Transverse colon (tissue), 4 donors: Measurements from ENCODE around the gene TOLLIP.

Experiments used
- POLR2A ChIP-seq: fragments of 450-650 bp; IDR thresholded peaks from one replicate; pipeline ENCODE4 v1.6.1; 2016; ENCODE audit warnings: antibody characterized with exemption, mild to moderate bottlenecking, moderate library complexity
- POLR2AphosphoS5 ChIP-seq, 3 donors: sonication (generic); formaldehyde crosslinking; IDR thresholded peaks; one replicate each; pipeline ENCODE4 v1.6.1; 2016; ENCODE audit warnings: antibody characterized with exemption in 3 of 3
- TF ChIP-seq, protein P1 (sequence below), 5 experiments: fragments of 200-600 bp in 3 of 5; fragments of 450-650 bp in 2 of 5; sonication (generic) in 3 of 5; IDR thresholded peaks; 1 replicate in 2 of 5; 2 replicates in 3 of 5; pipeline ENCODE4 v1.5.1; 2016 to 2017; ENCODE audit warnings: antibody characterized with exemption in 5 of 5, inconsistent platforms in 3 of 5, mild to moderate bottlenecking in 2 of 5, moderate library complexity in 1 of 5

DNA sequence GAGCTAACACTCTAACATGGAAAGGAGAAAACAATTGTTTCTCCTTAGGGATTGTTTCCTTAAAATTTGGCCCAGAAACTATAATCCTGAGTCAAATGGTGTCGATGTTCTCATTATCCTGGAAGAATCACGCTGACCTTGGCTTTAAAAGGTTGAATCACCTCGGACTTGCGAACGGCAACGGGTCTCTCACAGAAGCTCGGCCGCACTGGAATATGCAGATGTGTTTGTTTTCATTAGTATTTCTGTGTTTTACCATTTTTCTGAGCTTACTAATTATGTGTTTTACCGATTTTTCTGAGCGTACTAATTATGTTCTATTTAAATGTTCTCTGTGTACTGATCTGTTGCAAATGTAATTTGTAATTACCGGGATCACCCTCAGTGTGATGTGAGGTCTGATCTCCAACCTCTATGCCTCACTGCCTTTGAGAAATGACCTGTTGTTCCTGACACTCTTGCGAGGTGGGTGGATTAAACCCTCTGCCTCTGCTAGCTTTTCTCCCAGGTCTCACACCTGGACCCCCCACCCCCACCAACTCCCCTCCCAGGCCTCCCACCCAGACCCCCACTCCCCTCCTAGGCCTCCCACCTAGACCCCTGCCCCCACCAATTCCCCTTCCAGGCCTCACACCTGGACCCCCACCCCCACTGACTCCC, 42.0 kb upstream of the TOLLIP start:
- TF ChIP-seq, protein P1, sequence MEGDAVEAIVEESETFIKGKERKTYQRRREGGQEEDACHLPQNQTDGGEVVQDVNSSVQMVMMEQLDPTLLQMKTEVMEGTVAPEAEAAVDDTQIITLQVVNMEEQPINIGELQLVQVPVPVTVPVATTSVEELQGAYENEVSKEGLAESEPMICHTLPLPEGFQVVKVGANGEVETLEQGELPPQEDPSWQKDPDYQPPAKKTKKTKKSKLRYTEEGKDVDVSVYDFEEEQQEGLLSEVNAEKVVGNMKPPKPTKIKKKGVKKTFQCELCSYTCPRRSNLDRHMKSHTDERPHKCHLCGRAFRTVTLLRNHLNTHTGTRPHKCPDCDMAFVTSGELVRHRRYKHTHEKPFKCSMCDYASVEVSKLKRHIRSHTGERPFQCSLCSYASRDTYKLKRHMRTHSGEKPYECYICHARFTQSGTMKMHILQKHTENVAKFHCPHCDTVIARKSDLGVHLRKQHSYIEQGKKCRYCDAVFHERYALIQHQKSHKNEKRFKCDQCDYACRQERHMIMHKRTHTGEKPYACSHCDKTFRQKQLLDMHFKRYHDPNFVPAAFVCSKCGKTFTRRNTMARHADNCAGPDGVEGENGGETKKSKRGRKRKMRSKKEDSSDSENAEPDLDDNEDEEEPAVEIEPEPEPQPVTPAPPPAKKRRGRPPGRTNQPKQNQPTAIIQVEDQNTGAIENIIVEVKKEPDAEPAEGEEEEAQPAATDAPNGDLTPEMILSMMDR (IDR thresholded peaks at IDR 0.05) = no peak
- TF ChIP-seq POLR2A (no peak), POLR2AphosphoS5 (IDR thresholded peaks at IDR 0.05) (no peak)
